ENCODE measurements around the gene SLC39A11. TPM values are rescaled to one million over a fixed set of nuclear protein-coding genes. Genes with fewer than 3 reads are reported as not detected.
"Not testable (repeated sequence)": the region's sequence is repeated elsewhere in the genome, so short reads cannot be mapped to it uniquely, and the experiment has no call there.

The SLC39A11 gene
- total RNA-seq, 2 experiments from 2014 or later = 17.0 to 17.3 TPM

DNA sequence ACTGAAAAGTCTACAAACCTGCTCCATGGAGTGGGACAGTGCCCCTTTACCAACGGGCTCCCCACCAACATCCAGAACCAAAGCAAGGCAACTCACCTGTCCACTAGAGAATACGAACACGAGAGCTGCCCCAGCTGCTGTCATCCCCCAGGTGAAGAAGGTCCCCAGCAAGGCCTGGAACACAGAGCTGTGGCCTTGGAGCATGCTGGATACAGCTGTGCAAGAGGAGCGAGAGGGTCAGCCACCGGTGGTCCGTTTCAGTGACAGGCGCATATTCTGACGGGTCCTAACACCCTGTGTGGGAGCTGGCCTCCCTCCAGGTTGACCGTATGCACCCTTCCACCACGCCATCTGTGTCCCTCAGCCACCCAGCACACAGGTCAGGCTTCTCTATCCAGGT, 3.9 kb downstream of the SLC39A11 start:
- DNase-seq = no peak
- Mint-ChIP-seq H3K4me3 (no peak overlapping the region), H3K36me3 (ENCODE audit: low read depth) (peaks cover 36% of the 10 kb centered on the region), H3K4me1 (peaks cover 20% of the 10 kb centered on the region), H3K27me3 (no peaks in the 10 kb centered on the region), H3K27ac (no peak overlapping the region), H3K9me3 (peaks cover 3% of the 10 kb centered on the region)
- ChIA-PET CTCF (no interaction called here), POLR2A (no interaction called here)

DNA sequence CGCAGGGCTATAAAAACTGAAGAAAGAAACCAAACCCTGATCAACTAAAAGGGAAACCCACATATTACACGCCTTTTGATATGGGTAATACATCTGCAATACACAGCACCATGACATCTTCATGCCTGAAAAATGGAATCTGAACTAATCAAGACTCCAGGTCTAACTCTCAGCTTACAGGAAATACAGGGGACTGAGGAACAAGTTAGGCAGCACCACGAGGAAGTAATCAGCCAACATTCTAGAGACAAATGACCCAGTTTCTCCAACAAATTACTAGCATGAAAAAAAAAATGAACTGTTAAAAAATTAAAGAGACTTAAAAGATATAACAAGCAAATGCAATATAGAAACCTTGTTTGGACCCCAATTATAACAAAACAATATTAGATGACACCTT, 9.1 kb downstream of the SLC39A11 start:
- H3K27me3 Mint-ChIP-seq = no peaks in the 10 kb centered on the region
- peaks cover 8% of the 10 kb centered on the region for H3K9me3 Mint-ChIP-seq
- no peak overlapping the region for H3K4me3 Mint-ChIP-seq
- ChIA-PET POLR2A (no interaction called here), CTCF (interaction anchor here (1.1 kb wide), 1 partner anchor 75 kb away, joined by 3 read pairs; no protein-coding TSS in a partner anchor)
- no peaks in the 10 kb centered on the region for H3K4me1 Mint-ChIP-seq
- no peak overlapping the region for H3K27ac Mint-ChIP-seq
- H3K36me3 Mint-ChIP-seq (ENCODE audit: low read depth) = peaks cover 71% of the 10 kb centered on the region
- no peak for DNase-seq

DNA sequence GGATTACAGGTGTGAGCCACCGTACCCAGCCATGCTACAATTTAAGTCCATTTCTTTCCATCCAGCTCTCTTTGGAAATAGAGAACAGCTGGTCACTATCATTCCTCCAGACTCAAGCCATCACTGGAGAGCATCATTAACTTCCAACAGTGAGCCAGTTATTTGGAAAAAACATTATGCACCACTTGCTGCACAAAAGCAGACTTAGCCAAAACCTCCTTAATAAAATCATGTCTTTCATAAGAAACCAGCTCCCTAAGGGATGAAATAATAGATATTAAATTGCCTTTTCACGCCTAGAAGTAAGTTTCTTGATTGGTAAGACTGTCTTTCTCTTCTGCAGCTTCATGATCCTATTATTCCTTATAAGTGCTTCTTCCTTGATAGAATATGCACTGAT, 17.9 kb downstream of the SLC39A11 start:
- Mint-ChIP-seq H3K4me1 (no peaks in the 10 kb centered on the region), H3K4me3 (no peak overlapping the region), H3K27ac (no peak overlapping the region), H3K9me3 (no peaks in the 10 kb centered on the region), H3K36me3 (ENCODE audit: low read depth) (peaks cover 22% of the 10 kb centered on the region), H3K27me3 (no peaks in the 10 kb centered on the region)
- CTCF ChIA-PET = no interaction called here
- DNase-seq = no peak
- POLR2A ChIA-PET = no interaction called here

DNA sequence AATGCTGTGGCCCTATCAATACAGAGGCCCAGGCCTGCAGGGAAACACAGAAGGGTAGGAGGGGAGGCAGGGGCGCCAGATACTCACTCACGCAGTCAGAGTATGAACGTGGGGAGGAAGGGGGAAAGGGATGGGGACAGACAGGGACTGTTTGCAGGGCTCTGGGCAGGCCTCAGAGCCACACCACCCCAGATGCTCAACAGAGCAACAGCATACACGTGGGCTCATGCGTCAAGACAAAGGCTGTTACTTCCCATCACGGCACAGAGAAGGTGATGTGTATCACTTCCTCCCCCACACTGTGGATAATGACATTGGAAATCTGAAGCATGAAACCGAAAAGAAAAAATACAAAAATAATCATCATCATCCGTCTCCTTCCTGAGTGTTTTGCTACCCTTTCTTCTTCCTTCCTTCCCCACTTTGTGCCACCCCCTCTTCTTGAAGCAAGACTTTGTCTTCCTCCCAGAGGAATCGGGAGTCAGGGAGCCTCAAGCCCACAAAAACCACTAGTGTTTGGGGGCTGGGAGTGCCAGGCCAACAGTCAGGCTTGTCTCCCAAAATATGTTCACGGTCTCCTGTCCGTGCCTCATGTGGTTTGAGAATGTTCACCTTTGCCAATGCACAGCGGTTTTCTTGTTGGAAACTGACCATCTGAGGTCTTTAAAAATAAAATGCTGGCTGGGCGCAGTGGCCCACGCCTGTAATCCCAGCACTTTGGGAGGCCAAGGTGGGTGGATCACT, 20.1 kb downstream of the SLC39A11 start:
- no peaks in the 10 kb centered on the region for H3K9me3 Mint-ChIP-seq
- ChIA-PET CTCF (no interaction called here), POLR2A (no interaction called here)
- H3K27ac Mint-ChIP-seq = no peak overlapping the region
- no peak for DNase-seq
- H3K36me3 Mint-ChIP-seq (ENCODE audit: low read depth) = peaks cover 23% of the 10 kb centered on the region
- H3K27me3 Mint-ChIP-seq = no peaks in the 10 kb centered on the region
- H3K4me1 Mint-ChIP-seq = no peaks in the 10 kb centered on the region
- H3K4me3 Mint-ChIP-seq = no peak overlapping the region

DNA sequence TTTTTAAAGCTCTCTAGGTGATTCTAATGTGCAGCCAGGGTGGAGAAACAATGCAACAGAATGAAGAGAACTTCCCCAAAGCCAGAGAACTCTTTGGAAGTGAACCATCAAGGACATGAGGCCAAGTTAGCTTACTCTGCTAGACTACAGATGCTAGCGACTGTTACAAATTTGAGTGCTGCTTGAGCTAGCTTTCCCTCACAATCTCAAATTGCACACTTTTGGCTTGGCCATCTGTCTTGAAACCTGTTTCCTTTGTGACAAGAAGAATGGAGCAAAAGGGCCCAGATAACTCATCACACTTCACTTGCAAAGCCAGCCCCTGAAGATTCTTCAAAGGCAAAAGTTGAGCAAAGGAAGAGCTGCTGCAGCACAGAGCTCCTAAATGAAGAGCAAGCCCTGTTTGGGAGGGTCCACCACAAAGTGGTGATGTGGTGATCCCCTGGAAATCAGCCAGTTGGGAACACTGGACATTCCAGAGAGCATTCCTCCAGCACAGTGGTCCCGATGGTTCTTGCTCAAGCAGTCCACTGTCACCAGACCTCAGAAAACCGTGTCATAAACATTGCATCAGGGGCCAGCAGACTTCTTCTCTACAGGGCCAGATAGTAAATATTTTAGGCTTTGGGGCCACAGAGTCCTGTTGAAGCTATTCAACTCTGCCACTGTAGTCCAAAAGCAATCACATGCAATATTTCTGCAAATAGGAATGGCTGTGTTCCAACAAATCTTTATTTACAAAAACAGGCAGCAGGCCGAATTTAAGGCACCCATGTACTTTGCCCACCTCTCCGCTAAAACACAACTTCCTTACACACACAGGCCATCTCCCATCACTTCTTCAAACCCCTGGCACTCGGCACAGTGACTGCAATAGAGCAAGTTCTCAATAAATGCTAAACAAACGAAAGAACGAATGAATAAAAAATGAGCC, 21.2 kb downstream of the SLC39A11 start:
- POLR2A ChIA-PET = no interaction called here
- Mint-ChIP-seq H3K4me1 (no peaks in the 10 kb centered on the region), H3K27me3 (no peaks in the 10 kb centered on the region), H3K4me3 (no peak overlapping the region), H3K9me3 (no peaks in the 10 kb centered on the region), H3K27ac (no peak overlapping the region), H3K36me3 (ENCODE audit: low read depth) (peaks cover 26% of the 10 kb centered on the region)
- CTCF ChIA-PET = no interaction called here
- DNase-seq = no peak

DNA sequence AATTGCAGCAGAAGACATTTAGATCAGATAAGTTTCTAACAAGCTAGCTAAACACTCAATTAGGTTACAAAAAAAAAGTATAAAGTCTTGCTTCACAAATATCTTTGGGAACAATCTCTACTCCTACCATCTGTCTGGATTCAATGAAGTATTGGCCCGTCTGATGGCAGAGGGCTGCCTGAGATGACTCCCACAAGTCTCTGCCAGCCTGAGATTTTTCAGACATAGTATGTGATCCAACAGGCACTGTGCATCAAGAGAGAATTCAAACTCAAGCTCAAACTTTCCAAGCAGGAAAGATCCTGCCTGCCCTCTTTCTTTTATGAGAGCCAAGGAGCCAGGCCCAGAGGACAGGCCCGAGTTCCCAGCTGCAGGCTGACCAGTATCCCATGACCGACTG, 22.6 kb downstream of the SLC39A11 start:
- ChIA-PET CTCF (no interaction called here), POLR2A (no interaction called here)
- Mint-ChIP-seq H3K4me1 (no peaks in the 10 kb centered on the region), H3K27me3 (no peaks in the 10 kb centered on the region), H3K9me3 (no peaks in the 10 kb centered on the region), H3K4me3 (no peak overlapping the region), H3K36me3 (ENCODE audit: low read depth) (peaks cover 26% of the 10 kb centered on the region), H3K27ac (no peak overlapping the region)
- no peak for DNase-seq

DNA sequence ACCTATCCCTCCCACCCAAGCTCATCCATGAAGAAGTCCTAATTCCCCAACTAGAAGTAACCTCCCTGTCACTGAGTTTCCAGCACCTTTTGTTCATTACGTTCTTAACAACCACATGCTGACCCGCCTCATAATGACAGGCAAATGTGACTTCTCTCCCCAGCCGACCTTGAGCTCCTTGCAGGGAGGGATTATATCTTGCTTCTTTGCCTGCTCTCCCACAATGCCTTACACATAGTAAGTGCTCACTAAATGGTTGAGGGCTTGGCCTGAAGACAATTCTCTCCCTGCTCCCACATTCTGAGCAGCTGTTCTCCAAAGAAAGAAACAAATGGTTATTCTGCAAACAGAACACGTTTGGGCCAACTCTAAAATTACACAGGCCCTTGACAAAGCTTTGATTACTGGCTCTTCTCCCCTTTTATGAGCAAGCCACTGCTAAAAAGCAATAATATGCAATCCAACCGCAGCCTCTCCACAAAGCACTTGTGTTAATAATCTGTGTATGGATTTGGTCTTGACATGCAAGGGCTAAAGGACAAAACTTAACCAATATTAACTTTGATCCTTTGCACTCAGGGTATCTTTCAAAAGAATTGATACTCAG, 23.2 kb downstream of the SLC39A11 start:
- Mint-ChIP-seq H3K4me1 (no peaks in the 10 kb centered on the region), H3K9me3 (no peaks in the 10 kb centered on the region), H3K36me3 (ENCODE audit: low read depth) (peaks cover 26% of the 10 kb centered on the region), H3K4me3 (no peak overlapping the region), H3K27ac (no peak overlapping the region), H3K27me3 (no peaks in the 10 kb centered on the region)
- no peak for DNase-seq
- POLR2A ChIA-PET = no interaction called here
- CTCF ChIA-PET = no interaction called here

DNA sequence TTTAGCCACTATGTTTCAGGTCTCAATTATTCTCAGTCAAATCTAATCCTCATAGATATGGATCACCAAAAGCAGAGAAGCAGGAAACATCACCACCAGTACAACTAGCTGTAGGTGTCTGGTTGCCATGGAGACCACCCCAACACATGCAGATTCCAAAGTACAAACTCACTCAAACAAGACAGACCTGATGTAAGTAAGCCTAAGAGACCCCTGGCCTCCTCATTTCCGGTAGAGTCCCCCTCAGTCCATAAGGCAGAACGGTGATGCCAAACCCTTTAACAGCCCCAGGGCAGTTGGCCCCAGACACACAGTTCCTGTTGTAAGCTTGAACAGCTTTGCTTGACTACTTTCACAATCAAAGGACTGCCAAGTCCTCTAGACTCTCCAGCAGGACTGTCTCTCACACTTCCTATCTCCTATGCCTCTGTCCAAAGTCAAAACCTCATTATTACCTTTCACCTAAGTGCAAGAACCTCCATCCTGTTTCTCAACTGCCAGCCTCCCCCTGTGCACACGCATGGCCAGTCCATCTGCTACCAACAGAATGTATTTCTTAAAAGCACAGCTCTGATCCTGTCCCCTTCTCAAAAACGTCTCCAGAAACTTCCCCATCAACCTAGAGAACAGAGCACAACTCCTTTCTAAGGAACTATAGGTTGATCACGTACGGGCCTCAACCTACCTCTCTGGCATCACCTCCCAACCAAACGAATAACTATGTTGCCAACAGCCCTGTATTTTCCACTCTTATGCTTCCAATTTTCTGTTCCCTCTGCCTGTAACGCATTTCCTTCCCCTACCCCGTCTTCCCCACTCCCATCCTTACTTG, 23.9 kb downstream of the SLC39A11 start:
- Mint-ChIP-seq H3K4me1 (no peaks in the 10 kb centered on the region), H3K27ac (no peak overlapping the region), H3K36me3 (ENCODE audit: low read depth) (peaks cover 24% of the 10 kb centered on the region), H3K27me3 (no peaks in the 10 kb centered on the region), H3K4me3 (no peak overlapping the region), H3K9me3 (no peaks in the 10 kb centered on the region)
- ChIA-PET CTCF (no interaction called here), POLR2A (no interaction called here)
- DNase-seq = no peak

DNA sequence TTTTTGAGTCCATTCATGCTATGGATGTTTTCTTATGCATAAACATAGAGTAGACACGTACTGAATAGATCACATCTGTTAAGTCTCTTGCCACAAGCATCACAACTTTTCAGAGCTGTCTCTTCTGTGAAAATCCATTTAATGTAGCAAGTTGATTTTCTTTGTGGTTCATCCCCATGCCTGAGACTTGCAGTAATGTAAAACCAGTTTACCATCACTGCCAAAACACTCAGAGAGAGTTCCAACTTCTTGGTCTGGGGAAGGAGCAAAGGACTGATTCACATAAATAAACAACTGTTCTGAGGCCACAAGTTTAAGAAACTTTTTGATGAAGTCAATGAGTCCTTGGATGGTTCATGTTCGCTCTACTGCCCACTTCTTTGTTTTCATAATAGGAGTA, 24.8 kb downstream of the SLC39A11 start:
- POLR2A ChIA-PET = not testable (repeated sequence)

DNA sequence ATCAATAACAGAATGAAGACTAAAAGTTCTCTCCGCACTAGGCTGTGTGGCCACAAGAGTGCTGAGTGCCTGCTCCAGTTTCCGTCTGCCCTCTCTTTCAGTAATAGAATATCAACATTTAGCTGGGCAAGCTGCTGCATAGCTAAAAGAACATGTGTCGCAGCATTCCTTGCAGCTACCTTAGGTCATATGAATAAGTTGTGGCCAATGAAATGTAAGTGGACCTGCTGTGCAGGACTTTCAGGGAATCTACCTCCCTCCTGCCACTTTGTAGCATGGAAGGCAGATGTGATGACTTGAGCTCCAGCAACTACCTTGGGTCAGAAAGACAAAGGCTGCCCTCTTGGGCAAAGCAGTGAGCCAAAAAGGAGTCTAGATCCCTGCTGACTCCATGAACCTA, 25.4 kb downstream of the SLC39A11 start:
- no peaks in the 10 kb centered on the region for H3K27me3 Mint-ChIP-seq
- no peaks in the 10 kb centered on the region for H3K4me1 Mint-ChIP-seq
- no peak overlapping the region for H3K4me3 Mint-ChIP-seq
- no peak overlapping the region for H3K27ac Mint-ChIP-seq
- DNase-seq = no peak
- POLR2A ChIA-PET = no interaction called here
- CTCF ChIA-PET = no interaction called here
- peaks cover 24% of the 10 kb centered on the region for H3K36me3 Mint-ChIP-seq (ENCODE audit: low read depth)
- H3K9me3 Mint-ChIP-seq = no peaks in the 10 kb centered on the region

More for the DNA sequence above, 24.8 kb downstream of the SLC39A11 start:
- H3K36me3 Mint-ChIP-seq (ENCODE audit: low read depth) = peaks cover 24% of the 10 kb centered on the region
- H3K4me3 Mint-ChIP-seq, H3K27me3 Mint-ChIP-seq, H3K27ac Mint-ChIP-seq, H3K4me1 Mint-ChIP-seq, DNase-seq, CTCF ChIA-PET, H3K9me3 Mint-ChIP-seq: not testable (repeated sequence)

DNA sequence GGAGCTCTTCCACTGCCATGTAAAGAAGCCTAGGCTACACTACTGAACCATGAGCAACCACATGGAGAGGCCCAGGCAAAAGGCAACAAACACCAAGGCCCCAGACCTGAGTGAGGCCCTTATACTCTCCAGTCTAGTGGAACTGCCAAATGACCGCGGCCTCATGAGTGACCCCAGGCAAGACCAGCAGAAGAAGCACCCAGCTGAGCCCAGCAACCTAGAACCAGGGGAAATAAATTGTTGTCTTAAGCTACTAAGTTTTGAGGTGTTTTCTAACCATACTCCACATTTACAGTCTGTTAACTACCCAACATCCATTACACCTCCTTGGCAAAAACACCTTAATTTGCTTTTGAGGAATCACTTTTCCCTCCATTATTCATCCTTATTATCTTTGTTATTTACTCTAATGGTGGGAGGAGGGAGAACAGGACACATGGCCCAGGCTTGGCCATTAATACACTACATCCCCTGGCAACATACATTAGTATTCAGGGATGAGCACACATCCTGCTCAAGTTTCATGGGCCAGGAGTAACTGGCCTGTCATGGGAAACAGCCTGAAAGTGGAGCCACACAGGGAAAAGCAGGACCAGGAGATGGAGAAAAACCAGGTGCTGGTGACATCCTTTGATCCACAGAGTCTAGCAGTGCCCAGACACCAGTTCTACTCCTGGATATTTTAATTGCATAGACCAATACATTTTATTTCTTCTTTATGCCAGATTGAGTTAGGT, 26.2 kb downstream of the SLC39A11 start:
- no peaks in the 10 kb centered on the region for H3K9me3 Mint-ChIP-seq

DNA sequence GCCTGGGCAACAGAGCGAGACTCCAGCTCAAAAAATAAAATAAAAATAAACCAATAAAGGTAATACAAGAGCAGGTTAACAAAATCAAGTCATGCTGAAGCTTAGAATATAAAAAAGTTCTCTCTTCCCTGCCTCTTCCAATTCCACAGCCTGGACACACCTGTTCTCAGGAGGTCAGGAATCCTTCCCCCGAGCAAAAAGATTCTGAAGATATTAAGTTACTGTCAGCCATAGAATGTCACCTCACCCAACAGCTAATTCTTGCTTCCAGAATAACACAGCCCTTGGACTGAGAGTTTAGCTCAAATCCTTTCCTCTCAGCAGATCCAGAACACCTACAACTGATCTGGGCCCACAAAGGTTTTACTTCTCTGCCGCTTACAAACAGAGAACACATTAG, 27.1 kb downstream of the SLC39A11 start:
- ChIA-PET POLR2A (no interaction called here), CTCF (no interaction called here)
- Mint-ChIP-seq H3K27ac (no peak overlapping the region), H3K4me3 (no peak overlapping the region), H3K9me3 (no peaks in the 10 kb centered on the region), H3K36me3 (ENCODE audit: low read depth) (peaks cover 13% of the 10 kb centered on the region), H3K4me1 (no peaks in the 10 kb centered on the region), H3K27me3 (no peaks in the 10 kb centered on the region)
- DNase-seq = no peak

More for the DNA sequence above, 26.2 kb downstream of the SLC39A11 start:
- no peaks in the 10 kb centered on the region for H3K4me1 Mint-ChIP-seq
- no peak overlapping the region for H3K27ac Mint-ChIP-seq
- H3K27me3 Mint-ChIP-seq = no peaks in the 10 kb centered on the region
- no peak for DNase-seq
- H3K36me3 Mint-ChIP-seq (ENCODE audit: low read depth) = peaks cover 19% of the 10 kb centered on the region
- POLR2A ChIA-PET = no interaction called here
- CTCF ChIA-PET = no interaction called here
- H3K4me3 Mint-ChIP-seq = no peak overlapping the region

Data from activated CD4-positive, alpha-beta memory T cell treated with anti-CD3 and anti-CD28 coated beads, Interleukin-2, amount 10 ng/mL, durations not matched to agents 7 days and 5 days (primary cell).